ENCODE measurements around the gene KLF13. TPM values are rescaled to one million over a fixed set of nuclear protein-coding genes. Genes with fewer than 3 reads are reported as not detected.

KLF13 gene
- total RNA-seq, 1 experiment from 2014 or later, result 75.0 TPM

GRCh38 chr15:31298707-31299172 lies 27.9 kb upstream of the KLF13 start:
- no peak for DNase-seq (ENCODE audit: extremely low read depth, low read depth)

GRCh38 chr15:31300208-31300661 lies 26.4 kb upstream of the KLF13 start:
- DNase-seq (ENCODE audit: extremely low read depth, low read depth), result no peak

GRCh38 chr15:31300981-31301672 lies 25.5 kb upstream of the KLF13 start:
- DNase-seq (ENCODE audit: extremely low read depth, low read depth), result no peak

GRCh38 chr15:31301673-31301990 lies 25.0 kb upstream of the KLF13 start:
- no peak for DNase-seq (ENCODE audit: extremely low read depth, low read depth)

- DNase-seq (ENCODE audit: extremely low read depth, low read depth), result no peak
These were observed 24.5 kb upstream of the KLF13 start for GRCh38 chr15:31302029-31302657.

- DNase-seq (ENCODE audit: extremely low read depth, low read depth), result no peak
These were observed 23.6 kb upstream of the KLF13 start for GRCh38 chr15:31302778-31303725.

GRCh38 chr15:31303726-31304648 lies 22.6 kb upstream of the KLF13 start:
- DNase-seq (ENCODE audit: extremely low read depth, low read depth), result no peak

- no peak for DNase-seq (ENCODE audit: extremely low read depth, low read depth)
These were observed 21.8 kb upstream of the KLF13 start for GRCh38 chr15:31304751-31305365.

- DNase-seq (ENCODE audit: extremely low read depth, low read depth), result no peak
These were observed 21.3 kb upstream of the KLF13 start for GRCh38 chr15:31305375-31305774.

GRCh38 chr15:31305796-31306425 lies 20.7 kb upstream of the KLF13 start:
- no peak for DNase-seq (ENCODE audit: extremely low read depth, low read depth)

GRCh38 chr15:31306426-31307269 lies 20.0 kb upstream of the KLF13 start:
- DNase-seq (ENCODE audit: extremely low read depth, low read depth), result no peak

GRCh38 chr15:31307270-31308184 lies 19.1 kb upstream of the KLF13 start:
- no peak for DNase-seq (ENCODE audit: extremely low read depth, low read depth)

GRCh38 chr15:31308185-31308639 lies 18.4 kb upstream of the KLF13 start:
- no peak for DNase-seq (ENCODE audit: extremely low read depth, low read depth)

- DNase-seq (ENCODE audit: extremely low read depth, low read depth), result no peak
These were observed 16.6 kb upstream of the KLF13 start for GRCh38 chr15:31309893-31310606.

GRCh38 chr15:31311735-31312619 lies 14.7 kb upstream of the KLF13 start:
- DNase-seq (ENCODE audit: extremely low read depth, low read depth), result no peak

GRCh38 chr15:31313223-31313622 lies 13.4 kb upstream of the KLF13 start:
- DNase-seq (ENCODE audit: extremely low read depth, low read depth), result no peak
